ENCODE results near the gene REC8. TPM values are rescaled to one million over a fixed set of nuclear protein-coding genes. Genes with fewer than 3 reads are reported as not detected.

Gene REC8
- total and polyA plus RNA-seq, 2 of the 13 experiments (the other 11 are each of a cell fraction or from before 2014, with no cell fraction given) = 3.4 to 14.7 TPM

DNA sequence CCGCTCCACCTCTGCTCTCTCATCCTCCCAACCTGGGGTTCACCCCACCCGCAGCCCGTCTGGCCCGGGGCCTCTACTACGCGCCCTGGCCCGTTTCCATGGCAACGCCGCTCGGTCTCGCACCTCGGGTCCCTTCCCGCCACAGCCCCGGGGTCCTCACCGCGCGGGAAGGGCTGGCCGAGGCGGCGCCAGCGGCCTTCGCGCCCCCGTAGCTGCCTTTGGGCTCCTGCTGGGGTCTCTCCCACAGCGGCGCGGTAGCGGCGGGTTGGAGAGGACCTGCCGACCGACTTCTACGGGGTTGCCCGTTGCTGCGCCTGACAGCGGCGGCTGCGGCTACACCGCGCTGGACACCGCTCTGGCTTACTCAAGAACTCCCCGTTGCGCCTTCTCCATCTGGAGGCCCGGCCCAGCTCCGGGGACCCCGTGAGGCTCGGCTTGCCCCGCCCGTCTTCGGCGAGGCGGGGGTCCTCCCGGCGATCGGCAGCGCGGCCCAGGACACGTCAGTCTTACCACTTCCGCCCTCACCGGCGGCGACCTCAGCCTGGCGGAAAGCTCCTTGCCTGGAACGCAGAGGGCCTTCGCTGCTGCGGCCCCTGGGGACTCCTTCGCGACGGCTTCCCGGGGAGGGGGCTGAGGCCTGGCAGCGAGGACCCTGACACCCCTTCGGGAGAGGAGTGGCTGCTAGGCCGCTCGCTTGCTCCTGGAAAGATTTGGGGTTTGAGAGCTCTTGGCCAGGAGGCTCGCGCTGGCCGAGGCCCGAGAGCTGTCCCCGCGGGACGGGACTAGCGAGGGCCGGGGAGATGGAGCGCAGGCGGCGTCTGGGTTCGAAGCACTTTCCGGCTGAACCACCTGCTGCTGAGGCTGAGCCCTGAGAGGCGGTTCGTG, 23.5 kb downstream of the REC8 start, which contains the start of gene TM9SF1 (continued):
- TF ChIP-seq AGO1 (IDR thresholded peaks at IDR 0.05; ENCODE audit: low read depth, low read length, poor library complexity, severe bottlenecking) (peak; percentile 94), ZNF34 (CRISPR knock-in tag; IDR thresholded peaks at IDR 0.05; ENCODE audit: borderline replicate concordance) (peak; percentile 92), ZNF367 (CRISPR knock-in tag; IDR thresholded peaks at IDR 0.05; ENCODE audit: borderline replicate concordance) (peak; percentile 73), FOXA3 (CRISPR knock-in tag; IDR thresholded peaks at IDR 0.05) (peak; percentile 84), POLR2A (IDR thresholded peaks at IDR 0.05; ENCODE audit: insufficient read depth in 1 of 2, low read depth in 2 of 2, low read length in 2 of 2) (peak in 1 of 2 experiments; percentile 81; a peak in 2 of 4 replicates), KDM5B (CRISPR knock-in tag; IDR thresholded peaks at IDR 0.05; ENCODE audit: borderline replicate concordance) (peak; percentile 98)
- TF ChIP-seq, protein P1, sequence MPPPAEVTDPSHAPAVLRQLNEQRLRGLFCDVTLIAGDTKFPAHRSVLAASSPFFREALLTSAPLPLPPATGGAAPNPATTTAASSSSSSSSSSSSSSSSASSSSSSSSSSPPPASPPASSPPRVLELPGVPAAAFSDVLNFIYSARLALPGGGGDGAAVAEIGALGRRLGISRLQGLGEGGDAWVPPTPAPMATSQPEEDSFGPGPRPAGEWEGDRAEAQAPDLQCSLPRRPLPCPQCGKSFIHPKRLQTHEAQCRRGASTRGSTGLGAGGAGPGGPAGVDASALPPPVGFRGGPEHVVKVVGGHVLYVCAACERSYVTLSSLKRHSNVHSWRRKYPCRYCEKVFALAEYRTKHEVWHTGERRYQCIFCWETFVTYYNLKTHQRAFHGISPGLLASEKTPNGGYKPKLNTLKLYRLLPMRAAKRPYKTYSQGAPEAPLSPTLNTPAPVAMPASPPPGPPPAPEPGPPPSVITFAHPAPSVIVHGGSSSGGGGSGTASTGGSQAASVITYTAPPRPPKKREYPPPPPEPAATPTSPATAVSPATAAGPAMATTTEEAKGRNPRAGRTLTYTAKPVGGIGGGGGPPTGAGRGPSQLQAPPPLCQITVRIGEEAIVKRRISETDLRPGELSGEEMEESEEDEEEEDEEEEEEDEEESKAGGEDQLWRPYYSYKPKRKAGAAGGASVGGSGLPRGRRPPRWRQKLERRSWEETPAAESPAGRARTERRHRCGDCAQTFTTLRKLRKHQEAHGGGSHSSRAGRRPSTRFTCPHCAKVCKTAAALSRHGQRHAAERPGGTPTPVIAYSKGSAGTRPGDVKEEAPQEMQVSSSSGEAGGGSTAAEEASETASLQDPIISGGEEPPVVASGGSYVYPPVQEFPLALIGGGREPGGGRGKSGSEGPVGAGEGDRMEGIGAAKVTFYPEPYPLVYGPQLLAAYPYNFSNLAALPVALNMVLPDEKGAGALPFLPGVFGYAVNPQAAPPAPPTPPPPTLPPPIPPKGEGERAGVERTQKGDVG (CRISPR knock-in tag; IDR thresholded peaks at IDR 0.05; ENCODE audit: borderline replicate concordance) = peak; percentile 99
- TF ChIP-seq, protein P2, sequence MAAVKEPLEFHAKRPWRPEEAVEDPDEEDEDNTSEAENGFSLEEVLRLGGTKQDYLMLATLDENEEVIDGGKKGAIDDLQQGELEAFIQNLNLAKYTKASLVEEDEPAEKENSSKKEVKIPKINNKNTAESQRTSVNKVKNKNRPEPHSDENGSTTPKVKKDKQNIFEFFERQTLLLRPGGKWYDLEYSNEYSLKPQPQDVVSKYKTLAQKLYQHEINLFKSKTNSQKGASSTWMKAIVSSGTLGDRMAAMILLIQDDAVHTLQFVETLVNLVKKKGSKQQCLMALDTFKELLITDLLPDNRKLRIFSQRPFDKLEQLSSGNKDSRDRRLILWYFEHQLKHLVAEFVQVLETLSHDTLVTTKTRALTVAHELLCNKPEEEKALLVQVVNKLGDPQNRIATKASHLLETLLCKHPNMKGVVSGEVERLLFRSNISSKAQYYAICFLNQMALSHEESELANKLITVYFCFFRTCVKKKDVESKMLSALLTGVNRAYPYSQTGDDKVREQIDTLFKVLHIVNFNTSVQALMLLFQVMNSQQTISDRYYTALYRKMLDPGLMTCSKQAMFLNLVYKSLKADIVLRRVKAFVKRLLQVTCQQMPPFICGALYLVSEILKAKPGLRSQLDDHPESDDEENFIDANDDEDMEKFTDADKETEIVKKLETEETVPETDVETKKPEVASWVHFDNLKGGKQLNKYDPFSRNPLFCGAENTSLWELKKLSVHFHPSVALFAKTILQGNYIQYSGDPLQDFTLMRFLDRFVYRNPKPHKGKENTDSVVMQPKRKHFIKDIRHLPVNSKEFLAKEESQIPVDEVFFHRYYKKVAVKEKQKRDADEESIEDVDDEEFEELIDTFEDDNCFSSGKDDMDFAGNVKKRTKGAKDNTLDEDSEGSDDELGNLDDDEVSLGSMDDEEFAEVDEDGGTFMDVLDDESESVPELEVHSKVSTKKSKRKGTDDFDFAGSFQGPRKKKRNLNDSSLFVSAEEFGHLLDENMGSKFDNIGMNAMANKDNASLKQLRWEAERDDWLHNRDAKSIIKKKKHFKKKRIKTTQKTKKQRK (IDR thresholded peaks at IDR 0.05; ENCODE audit: low read length) = no peak
- TF ChIP-seq, protein P3, sequence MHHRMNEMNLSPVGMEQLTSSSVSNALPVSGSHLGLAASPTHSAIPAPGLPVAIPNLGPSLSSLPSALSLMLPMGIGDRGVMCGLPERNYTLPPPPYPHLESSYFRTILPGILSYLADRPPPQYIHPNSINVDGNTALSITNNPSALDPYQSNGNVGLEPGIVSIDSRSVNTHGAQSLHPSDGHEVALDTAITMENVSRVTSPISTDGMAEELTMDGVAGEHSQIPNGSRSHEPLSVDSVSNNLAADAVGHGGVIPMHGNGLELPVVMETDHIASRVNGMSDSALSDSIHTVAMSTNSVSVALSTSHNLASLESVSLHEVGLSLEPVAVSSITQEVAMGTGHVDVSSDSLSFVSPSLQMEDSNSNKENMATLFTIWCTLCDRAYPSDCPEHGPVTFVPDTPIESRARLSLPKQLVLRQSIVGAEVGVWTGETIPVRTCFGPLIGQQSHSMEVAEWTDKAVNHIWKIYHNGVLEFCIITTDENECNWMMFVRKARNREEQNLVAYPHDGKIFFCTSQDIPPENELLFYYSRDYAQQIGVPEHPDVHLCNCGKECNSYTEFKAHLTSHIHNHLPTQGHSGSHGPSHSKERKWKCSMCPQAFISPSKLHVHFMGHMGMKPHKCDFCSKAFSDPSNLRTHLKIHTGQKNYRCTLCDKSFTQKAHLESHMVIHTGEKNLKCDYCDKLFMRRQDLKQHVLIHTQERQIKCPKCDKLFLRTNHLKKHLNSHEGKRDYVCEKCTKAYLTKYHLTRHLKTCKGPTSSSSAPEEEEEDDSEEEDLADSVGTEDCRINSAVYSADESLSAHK (CRISPR knock-in tag; IDR thresholded peaks at IDR 0.05; ENCODE audit: borderline replicate concordance) = peak; percentile 79; the same call in 1 of the 2 replicates
- TF ChIP-seq, protein P4, sequence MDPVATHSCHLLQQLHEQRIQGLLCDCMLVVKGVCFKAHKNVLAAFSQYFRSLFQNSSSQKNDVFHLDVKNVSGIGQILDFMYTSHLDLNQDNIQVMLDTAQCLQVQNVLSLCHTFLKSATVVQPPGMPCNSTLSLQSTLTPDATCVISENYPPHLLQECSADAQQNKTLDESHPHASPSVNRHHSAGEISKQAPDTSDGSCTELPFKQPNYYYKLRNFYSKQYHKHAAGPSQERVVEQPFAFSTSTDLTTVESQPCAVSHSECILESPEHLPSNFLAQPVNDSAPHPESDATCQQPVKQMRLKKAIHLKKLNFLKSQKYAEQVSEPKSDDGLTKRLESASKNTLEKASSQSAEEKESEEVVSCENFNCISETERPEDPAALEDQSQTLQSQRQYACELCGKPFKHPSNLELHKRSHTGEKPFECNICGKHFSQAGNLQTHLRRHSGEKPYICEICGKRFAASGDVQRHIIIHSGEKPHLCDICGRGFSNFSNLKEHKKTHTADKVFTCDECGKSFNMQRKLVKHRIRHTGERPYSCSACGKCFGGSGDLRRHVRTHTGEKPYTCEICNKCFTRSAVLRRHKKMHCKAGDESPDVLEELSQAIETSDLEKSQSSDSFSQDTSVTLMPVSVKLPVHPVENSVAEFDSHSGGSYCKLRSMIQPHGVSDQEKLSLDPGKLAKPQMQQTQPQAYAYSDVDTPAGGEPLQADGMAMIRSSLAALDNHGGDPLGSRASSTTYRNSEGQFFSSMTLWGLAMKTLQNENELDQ (CRISPR knock-in tag; IDR thresholded peaks at IDR 0.05; ENCODE audit: borderline replicate concordance) = peak; percentile 20

All from HepG2 (cell line).